HG03095 (cell line): Measurements from ENCODE around the gene EP400.
"Not testable (repeated sequence)": the region's sequence is repeated elsewhere in the genome, so short reads cannot be mapped to it uniquely, and the experiment has no call there.

Experiments used
- ATAC-seq: cut with Tn5 transposase; IDR thresholded peaks from one replicate; pipeline ENCODE4 v1.9.1; 2021; ENCODE audit warnings: moderate library complexity; ENCODE audit not compliant: unreplicated experiment

EP400 gene

DNA sequence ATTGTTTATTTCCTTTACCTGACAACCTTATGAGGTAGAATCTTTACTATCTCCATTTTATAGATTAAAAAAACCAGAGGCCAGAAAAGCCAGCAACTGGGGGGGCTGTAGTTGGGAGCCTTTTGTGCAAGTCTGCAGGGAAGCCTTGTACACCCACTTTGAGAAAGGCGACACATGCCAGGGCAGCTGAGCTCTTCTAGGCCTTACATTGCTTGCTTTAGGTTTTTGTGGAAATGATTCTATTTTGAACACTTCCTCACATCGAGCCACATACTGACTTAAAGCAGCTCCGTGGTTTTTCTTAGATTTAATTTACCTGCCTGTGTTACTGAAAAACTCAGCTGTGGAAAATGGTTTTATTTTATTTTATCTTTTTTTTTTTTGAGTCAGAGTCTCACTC lies 34.6 kb downstream of the EP400 start:
- ATAC-seq: no peak

DNA sequence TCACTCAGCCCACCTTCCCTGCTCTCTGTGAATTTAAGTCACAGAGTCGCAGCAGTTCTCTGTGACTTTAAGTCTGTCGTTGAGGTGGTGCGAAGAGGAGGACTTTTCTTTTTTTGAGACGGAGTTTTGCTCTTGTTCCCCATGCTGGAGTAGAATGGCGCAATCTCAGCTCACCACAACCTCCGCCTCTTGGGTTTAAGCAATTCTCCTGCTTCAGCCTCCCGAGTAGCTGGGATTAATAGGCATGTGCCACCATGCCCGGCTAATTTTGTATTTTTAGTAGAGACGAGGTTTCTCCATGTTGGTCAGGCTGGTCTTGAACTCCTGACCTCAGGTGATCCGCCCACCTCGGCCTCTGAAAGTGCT lies 35.8 kb downstream of the EP400 start:
- ATAC-seq: not testable (repeated sequence)

GRCh38 chr12:131986361-131986760 lies 36.6 kb downstream of the EP400 start:
- no peak for ATAC-seq

DNA sequence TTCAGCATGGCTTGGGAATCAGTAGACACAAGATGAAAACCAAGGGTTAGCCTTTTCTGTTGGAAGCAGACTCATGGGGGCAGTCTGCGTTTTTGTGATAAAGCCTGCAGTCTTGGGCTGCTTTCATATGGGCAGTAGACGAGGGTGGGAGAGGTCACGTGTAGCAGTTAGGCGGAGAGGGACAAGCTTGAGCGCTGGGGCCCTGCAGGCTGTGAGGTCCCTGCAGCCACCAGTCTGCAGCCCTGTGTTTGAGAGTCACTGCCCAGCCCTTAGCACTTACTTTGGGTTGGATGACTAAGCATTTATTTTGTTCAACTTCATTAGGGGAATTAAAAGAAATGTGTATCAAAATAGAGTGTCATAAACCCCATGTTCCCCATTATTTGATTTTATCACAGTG lies 37.2 kb downstream of the EP400 start:
- no peak for ATAC-seq

GRCh38 chr12:131987552-131987951 lies 37.8 kb downstream of the EP400 start:
- ATAC-seq: no peak

DNA sequence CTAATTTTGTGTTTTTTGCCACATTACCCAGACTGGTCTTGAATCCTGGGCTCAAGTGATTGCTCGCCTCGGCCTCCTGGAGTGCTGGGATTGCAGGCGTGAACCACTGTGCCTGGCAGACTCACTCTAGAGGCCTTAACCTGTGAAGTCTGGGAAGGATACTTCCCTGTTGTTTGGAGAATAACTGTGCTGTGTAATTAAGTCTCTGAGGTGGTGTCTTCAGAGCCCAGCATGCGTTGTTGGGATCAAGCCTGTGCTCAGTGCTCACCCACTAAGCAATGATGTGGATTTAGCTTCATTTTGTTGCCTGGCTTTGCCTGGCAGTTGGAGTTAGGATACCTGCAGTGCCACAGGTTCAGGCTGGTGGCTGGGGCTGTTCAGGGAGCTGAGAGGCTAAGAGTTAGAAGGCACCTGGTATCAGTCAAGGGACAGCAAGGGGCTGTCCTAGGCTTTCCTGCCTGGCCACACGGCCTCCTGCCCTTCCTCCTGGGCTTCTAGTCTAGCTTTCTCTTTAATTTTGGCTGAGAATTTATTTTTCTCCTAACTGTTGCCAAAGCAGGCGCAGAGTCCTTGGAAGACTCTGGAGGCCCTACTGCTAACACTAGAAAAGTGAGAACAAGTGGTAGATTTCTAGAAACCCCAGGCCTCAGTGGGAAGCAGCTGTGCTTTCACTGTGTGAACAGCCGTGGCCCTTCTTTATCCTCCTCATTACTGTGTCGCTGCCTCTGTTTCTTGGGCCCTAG lies 38.5 kb downstream of the EP400 start:
- no peak for ATAC-seq

DNA sequence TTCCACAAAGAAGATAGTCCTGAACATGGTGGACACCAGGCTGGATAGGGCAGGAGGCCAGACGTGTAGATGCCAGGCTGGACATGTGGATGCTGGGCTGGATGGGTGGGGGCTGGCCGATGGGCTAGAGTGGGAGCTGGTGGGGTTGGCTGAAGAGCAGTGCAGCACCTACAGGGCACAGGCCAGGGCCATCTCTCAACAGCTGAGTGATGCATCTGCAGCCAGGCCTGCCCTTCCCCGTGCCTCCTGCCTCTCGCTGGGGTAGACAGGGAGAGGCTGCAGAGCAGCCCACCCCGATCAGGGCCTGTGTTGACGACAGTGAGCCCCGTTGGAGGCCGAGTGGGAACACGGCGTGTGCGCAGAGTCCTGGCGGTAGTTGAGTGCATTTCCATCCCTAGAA lies 39.3 kb downstream of the EP400 start:
- ATAC-seq: no peak

DNA sequence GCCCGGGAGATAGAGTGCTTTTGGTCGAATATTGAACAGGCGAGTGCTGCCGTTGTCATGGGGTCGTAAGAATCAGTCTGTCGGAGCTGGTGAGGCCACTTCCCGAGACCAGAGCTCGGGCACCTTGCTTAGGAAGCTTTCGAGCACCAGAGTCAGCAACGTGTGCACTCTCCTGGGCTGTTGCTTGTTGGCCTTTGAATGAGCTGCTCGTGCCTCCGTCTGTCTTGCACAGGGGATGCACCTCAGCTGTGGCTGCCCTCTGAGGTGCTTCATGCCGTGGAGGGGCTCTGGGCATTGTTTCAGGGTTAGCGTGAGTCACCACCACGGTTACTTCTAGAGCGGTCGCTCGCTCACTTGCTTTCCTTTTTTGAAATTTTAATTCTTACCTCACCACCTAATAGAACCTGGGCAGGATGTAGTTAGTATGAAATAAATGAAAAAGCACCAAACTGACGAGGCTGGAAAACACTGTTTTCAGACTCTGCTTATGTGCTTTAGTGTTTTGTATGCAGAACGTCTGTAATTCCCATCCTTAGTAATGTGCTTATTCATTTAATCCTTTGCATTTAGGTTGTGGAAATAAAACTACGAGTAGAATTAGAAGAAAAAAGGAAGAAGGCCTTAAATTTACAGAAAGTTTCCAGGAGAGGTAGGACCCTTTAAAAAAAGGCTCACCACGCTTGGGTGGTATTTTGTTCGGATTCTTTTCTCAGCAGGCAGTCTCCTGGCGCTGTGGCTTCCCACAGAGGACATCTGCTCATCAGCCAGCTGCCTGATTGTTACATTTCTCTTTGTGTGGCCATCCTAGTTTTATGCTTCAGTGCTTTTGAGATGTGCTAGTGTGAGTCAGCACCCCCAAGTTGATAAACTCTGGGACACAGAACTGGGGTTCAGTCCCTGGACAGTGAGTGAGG lies 40.6 kb downstream of the EP400 start:
- no peak for ATAC-seq

DNA sequence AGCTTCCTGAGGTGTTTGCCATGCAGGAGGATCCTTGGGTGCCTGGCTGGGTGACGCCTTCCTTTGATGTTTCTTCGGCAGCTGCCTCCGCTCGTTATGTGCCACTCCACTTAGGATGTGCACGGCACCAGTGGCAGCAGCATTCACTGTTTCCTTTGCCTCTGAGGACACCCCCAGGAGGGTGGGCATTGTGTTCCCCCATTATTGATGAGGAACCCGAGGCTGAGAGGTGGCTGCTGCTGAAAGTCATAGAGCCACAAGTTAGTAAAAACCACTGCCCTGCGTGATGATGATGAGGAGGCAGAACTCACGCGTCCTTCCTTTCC lies 41.2 kb downstream of the EP400 start:
- ATAC-seq: no peak

GRCh38 chr12:131991816-131992430 lies 42.2 kb downstream of the EP400 start:
- ATAC-seq: no peak

DNA sequence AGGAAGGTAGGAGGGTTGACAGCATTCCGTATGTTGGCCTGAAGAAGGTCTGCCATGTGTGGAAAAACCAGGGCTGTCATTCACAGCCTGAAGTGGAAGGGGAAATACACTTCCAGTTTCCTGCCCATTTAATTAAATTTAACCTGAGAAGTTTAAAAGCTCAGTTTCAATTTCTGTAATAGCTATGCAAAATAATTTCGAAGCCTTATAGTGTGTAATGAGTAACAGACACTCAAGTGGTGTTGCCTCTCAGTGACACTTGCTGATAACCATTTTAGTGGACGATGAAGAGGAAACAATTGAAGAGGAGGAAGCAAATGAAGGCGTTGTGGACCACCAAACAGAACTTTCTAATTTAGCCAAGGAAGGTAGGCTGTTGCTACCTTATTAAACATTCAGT lies 44.8 kb downstream of the EP400 start:
- peak; percentile 80 for ATAC-seq

- no peak for ATAC-seq
These were observed 50.6 kb downstream of the EP400 start for GRCh38 chr12:132000286-132000872.

GRCh38 chr12:132003846-132004245 lies 54.1 kb downstream of the EP400 start:
- no peak for ATAC-seq

DNA sequence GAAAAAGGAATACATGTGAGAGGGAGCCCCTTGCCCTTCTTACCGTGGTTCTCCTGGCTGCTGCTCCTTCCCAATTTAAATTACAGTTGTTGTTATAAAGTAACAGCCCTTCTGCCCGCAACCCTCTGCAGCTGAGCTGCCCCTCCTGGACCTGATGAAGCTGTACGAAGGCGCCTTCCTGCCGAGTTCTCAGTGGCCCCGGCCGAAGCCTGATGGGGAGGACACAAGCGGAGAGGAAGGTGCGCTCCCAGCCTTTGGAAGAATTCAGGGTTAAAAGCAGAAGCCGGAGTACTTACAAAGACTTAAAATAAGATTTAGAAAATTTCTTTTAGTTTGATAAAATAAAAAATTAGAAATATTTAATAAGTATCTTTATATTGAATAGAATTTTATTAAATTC lies 55.2 kb downstream of the EP400 start:
- ATAC-seq: no peak

DNA sequence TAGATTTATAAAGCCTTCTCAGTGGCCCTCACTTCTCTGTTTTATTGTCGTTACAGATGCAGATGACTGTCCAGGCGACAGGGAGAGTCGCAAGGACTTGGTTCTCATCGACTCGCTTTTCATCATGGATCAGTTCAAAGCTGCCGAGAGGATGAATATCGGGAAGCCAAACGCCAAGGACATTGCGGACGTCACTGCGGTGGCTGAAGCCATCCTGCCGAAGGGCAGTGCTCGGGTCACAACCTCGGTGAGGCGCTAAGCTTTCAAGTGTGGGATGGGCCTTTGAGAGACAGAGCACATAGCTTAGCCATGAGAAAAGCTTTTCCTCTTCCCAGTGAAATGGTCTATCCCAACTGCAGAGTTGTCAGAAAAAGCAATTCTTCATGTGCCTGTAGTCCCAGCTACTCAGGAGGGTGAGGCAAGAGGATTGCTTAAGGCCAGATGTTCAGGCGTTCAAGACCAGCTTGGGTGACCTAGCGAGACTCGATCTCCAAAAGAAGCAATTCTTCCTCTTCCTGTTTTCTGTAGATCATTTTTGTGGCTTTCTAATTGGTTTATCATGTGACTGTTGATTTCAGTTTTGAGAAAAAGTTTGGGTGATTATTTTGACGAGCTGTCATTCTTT lies 56.4 kb downstream of the EP400 start:
- no peak for ATAC-seq

DNA sequence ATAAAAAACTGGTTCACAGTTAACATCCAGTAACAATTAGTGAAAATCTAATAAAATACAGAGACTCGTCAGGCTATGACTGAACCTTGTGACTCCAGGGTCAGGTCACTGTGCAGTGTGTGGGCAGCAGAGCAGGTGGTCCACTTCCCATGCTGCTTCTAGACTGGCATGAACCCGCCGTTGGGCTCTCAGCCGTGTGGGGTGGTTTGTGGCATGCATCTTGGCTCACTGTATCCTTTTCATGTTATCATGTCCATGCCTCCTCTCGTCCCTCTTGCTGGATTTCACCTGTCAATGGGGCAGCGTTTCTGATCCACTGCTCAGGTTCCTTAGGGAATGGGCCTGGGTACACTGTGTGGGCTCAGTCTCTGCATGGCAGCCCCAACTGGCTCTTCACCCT lies 57.3 kb downstream of the EP400 start:
- ATAC-seq: no peak

DNA sequence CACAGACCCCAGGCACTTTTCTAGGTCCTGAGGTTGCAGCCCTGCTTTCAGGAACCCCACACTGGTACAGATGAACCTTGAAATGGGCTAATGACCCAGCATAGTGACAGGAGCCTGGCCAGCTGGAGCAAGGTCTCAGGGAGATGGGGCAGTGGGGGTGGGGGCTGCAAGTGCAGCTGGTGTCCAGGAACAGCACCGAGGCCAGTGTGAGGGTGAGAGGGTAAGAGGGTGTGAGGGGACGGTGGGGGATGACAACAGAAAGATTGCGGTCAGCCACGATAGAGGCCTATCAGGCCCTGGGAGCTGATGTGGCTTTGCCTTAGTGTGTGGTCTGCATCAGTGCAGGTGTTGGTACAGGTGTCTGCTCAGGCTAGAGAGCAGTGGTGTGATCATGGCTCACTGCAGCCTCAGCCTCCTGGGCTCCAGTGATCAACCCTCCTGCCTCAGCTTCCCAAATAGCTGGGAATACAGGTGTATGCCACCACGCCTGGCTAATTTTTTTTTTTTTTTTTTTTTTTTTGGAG lies 59.7 kb downstream of the EP400 start:
- ATAC-seq: no peak

GRCh38 chr12:132012919-132013568 lies 63.3 kb downstream of the EP400 start:
- no peak for ATAC-seq

DNA sequence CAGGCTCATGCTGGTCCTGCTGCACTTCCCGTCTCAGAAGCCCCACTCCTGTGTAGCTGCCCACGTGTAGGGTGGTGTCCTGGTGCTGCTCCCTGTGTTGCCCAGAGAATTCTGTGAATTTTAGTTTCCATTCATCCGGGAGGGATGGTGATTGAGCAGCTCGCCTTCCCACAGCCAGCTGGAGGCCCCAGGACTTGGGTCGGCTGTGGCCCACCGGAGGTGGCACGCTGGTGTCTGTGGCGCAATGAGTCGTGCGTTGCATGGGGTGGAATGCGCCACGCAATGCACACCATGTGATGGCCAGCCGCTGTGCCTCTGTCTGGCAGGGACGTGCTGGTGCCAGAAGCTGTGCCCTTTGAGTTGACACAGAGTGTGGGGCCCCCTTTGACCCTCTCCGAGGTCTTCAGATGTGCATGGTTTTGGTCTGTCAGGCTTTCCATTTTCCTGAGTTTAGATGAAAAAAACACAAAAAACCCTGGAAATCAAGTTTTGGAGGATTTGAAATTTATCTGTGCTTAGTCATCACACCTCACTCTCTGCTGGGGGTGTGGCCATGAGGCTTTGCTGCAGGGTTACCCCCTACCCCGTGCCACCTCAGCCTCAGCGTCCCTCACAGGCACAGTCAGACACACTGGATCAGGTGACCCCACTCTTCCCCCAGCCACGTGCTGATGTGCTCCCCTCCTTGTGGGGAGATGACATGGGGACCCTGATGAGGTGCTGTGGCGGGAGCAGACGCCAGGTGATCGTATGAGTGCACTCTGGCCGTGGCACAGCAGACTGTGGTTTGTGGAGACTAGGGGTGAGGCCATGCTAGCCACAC lies 64.6 kb downstream of the EP400 start:
- ATAC-seq: no peak

GRCh38 chr12:132014915-132015280 lies 65.2 kb downstream of the EP400 start:
- no peak for ATAC-seq
